ENCODE results near the gene SMLR1.
"Not testable (repeated sequence)": the region's sequence is repeated elsewhere in the genome, so short reads cannot be mapped to it uniquely, and the experiment has no call there.

Gene SMLR1

DNA sequence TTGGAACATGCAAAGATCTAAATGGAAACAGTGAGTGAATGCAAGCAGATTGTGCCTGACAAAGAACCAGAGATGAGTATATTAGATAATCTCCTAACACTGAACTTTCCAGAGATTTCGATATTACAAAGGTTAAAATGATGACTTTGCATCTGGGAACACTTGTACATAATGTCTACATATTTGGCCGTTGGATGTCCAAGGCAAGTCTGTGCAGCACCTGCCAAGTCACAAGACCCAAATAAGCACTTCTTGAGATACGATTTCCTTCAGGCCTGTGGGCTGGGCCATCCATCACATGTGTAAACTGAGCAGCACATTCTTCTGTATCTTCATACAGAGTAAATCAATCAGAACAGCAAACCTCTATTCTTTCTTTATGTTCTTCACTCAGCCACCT is 32.5 kb upstream of the SMLR1 start:
- no peak overlapping the region for H3K4me3 ChIP-seq (ENCODE audit: low read length in 2 of 2)
- H3K9ac ChIP-seq (ENCODE audit: low read depth in 1 of 2, low read length in 2 of 2), result no peak overlapping the region
- no peaks in the 10 kb centered on the region for H3K9me3 ChIP-seq (ENCODE audit: control insufficient read depth in 2 of 2, low read length in 2 of 2)
- H3K27ac ChIP-seq (ENCODE audit: low read depth in 2 of 2, low read length in 2 of 2), result no peak overlapping the region
- no peaks in the 10 kb centered on the region for H3K36me3 ChIP-seq (ENCODE audit: control insufficient read depth in 2 of 2, insufficient read depth in 2 of 2, low read length in 2 of 2)
- no peaks in the 10 kb centered on the region for H3K4me1 ChIP-seq (ENCODE audit: control insufficient read depth in 2 of 2, insufficient read depth in 2 of 2, low read length in 2 of 2)
- no peaks in the 10 kb centered on the region for H3K27me3 ChIP-seq (ENCODE audit: control insufficient read depth in 2 of 2, insufficient read depth in 2 of 2, low read length in 2 of 2)

DNA sequence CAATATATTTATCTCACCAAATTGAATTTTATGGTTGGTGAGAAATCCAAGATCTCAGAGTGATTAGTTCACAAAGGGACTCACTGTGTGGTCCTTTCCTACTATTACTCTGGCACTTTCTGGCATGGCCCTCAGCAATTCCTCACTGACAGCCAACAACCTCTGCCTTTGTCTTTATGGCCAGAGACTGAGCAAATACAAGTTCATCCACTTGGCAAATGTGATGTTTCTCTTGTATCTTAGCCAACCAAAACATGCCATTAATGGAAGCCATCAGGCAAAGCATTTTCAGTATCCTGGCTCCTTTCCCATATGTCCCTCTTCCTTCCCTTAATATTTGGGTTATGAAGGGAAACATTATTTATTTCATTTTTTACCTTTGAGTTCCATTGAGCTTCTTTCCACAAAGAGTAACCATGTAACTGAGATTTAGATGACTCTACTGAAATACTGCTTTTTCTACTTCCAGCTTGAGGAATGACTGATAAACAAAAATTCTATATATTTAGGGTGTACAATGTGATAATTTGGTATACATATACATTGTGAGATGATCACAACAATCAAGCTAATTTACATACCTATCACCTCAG is 30.8 kb upstream of the SMLR1 start:
- Histone ChIP-seq H3K27me3 (ENCODE audit: control insufficient read depth in 2 of 2, insufficient read depth in 2 of 2, low read length in 2 of 2) (no peaks in the 10 kb centered on the region), H3K4me3 (ENCODE audit: low read length in 2 of 2) (no peak overlapping the region), H3K4me1 (ENCODE audit: control insufficient read depth in 2 of 2, insufficient read depth in 2 of 2, low read length in 2 of 2) (no peaks in the 10 kb centered on the region), H3K36me3 (ENCODE audit: control insufficient read depth in 2 of 2, insufficient read depth in 2 of 2, low read length in 2 of 2) (no peaks in the 10 kb centered on the region), H3K9ac (ENCODE audit: low read depth in 1 of 2, low read length in 2 of 2) (no peak overlapping the region), H3K27ac (ENCODE audit: low read depth in 2 of 2, low read length in 2 of 2) (no peak overlapping the region), H3K9me3 (ENCODE audit: control insufficient read depth in 2 of 2, low read length in 2 of 2) (no peaks in the 10 kb centered on the region)

DNA sequence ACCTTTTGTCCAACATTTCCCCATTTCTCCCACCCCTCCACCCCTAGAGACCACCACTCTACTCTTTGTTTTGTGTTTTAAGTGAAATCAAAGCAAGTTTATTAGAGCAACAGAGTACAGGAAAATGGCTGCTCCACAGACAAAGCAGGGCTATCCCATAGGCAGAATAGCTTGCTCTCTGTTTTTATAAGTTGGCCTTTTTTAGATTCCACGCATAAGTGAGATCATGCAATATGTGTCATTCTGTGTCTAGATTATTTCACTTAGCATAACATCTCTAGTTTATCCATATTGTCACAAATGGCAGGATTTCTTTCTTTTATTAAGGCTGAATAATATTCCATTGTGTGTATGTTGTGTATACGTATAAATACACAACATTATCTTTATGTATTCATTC is 30.1 kb upstream of the SMLR1 start:
- Histone ChIP-seq H3K9ac (ENCODE audit: low read depth in 1 of 2, low read length in 2 of 2) (no peak overlapping the region), H3K4me3 (ENCODE audit: low read length in 2 of 2) (no peak overlapping the region), H3K27ac (ENCODE audit: low read depth in 2 of 2, low read length in 2 of 2) (no peak overlapping the region), H3K4me1 (ENCODE audit: control insufficient read depth in 2 of 2, insufficient read depth in 2 of 2, low read length in 2 of 2) (no peaks in the 10 kb centered on the region), H3K27me3 (ENCODE audit: control insufficient read depth in 2 of 2, insufficient read depth in 2 of 2, low read length in 2 of 2) (no peaks in the 10 kb centered on the region), H3K9me3 (ENCODE audit: control insufficient read depth in 2 of 2, low read length in 2 of 2) (no peaks in the 10 kb centered on the region), H3K36me3 (ENCODE audit: control insufficient read depth in 2 of 2, insufficient read depth in 2 of 2, low read length in 2 of 2) (no peaks in the 10 kb centered on the region)

DNA sequence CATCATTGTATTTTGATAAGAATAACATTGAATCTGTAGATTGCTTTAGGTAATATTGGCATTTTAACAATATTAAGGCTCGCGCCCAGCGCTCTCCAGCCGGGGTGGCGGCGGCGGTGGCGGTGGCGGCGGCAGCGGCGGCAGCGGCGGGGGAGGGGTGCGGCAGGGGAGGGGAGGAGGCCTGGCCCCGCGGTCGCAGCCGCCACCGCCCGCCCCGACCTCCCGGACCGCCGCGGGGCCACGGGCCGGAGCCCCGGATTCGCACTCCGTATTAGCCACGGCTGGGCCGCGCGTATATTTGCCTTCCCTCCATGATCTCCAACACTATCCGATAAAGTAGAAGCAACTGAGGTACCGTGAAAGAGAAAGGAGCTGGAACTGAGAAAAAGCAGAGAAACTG is 25.8 kb upstream of the SMLR1 start:
- not testable (repeated sequence) for H3K9me3 ChIP-seq (ENCODE audit: control insufficient read depth in 2 of 2, low read length in 2 of 2); H3K4me1 ChIP-seq (ENCODE audit: control insufficient read depth in 2 of 2, insufficient read depth in 2 of 2, low read length in 2 of 2); H3K27ac ChIP-seq (ENCODE audit: low read depth in 2 of 2, low read length in 2 of 2); H3K4me3 ChIP-seq (ENCODE audit: low read length in 2 of 2); H3K9ac ChIP-seq (ENCODE audit: low read depth in 1 of 2, low read length in 2 of 2); H3K36me3 ChIP-seq (ENCODE audit: control insufficient read depth in 2 of 2, insufficient read depth in 2 of 2, low read length in 2 of 2); H3K27me3 ChIP-seq (ENCODE audit: control insufficient read depth in 2 of 2, insufficient read depth in 2 of 2, low read length in 2 of 2)

DNA sequence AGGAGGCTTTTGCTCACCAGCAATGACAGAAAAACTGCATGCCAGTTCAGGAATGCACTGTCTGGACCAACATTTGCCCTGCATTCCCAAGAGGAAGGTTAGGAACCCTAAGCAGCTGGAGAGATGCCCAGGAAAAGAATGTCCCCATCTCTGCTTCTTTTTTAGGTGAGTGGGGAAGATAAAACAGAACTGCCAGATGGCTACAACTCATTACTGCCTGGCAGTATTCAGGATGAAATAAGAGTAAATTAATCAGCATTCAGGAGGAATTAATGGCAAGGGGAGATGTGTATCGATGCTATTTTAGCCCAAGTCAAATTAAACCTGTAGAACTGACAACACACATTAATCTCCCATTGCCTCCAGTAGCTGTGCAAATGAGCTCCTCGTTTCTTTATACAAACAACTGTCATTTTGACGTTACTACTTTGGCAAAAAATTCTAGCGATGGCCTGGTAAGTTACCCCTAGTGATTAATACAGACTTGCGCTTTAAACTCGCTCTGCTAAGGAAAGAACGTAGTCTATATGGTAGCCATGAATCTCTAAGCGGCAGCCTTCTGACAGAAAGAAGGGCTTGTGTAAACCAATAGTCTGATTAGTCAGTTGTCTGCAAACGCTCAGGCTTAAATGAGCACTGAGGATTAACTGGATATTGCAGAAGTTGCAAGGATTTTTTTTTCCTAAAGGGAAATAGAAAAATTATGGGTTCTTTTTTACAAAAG is 16.7 kb upstream of the SMLR1 start:
- H3K9me3 ChIP-seq (ENCODE audit: control insufficient read depth in 2 of 2, low read length in 2 of 2), result no peaks in the 10 kb centered on the region
- H3K4me1 ChIP-seq (ENCODE audit: control insufficient read depth in 2 of 2, insufficient read depth in 2 of 2, low read length in 2 of 2), result no peaks in the 10 kb centered on the region
- H3K9ac ChIP-seq (ENCODE audit: low read depth in 1 of 2, low read length in 2 of 2), result no peak overlapping the region
- no peak overlapping the region for H3K27ac ChIP-seq (ENCODE audit: low read depth in 2 of 2, low read length in 2 of 2)
- H3K27me3 ChIP-seq (ENCODE audit: control insufficient read depth in 2 of 2, insufficient read depth in 2 of 2, low read length in 2 of 2), result no peaks in the 10 kb centered on the region
- no peaks in the 10 kb centered on the region for H3K36me3 ChIP-seq (ENCODE audit: control insufficient read depth in 2 of 2, insufficient read depth in 2 of 2, low read length in 2 of 2)
- no peak overlapping the region for H3K4me3 ChIP-seq (ENCODE audit: low read length in 2 of 2)

DNA sequence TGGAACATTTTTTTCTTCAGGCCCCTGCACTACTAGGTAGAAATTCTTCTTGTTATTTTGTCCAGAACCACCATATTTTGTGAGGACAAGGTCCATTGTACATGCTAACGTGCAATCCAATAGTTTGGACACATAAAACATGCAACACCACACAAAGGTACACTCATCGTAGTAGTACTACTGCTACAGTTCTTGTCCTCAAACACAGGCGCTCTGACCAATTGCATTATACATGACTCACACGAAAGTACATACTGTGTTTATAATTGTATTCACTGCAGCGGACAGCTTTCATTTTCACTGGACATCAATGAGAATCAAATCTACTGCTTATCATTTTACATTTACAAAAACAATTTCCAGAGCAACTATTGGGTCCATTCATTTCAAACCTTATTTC is 15.3 kb upstream of the SMLR1 start:
- Histone ChIP-seq H3K27ac (ENCODE audit: low read depth in 2 of 2, low read length in 2 of 2) (no peak overlapping the region), H3K9ac (ENCODE audit: low read depth in 1 of 2, low read length in 2 of 2) (no peak overlapping the region), H3K4me1 (ENCODE audit: control insufficient read depth in 2 of 2, insufficient read depth in 2 of 2, low read length in 2 of 2) (no peaks in the 10 kb centered on the region), H3K27me3 (ENCODE audit: control insufficient read depth in 2 of 2, insufficient read depth in 2 of 2, low read length in 2 of 2) (no peaks in the 10 kb centered on the region), H3K9me3 (ENCODE audit: control insufficient read depth in 2 of 2, low read length in 2 of 2) (no peaks in the 10 kb centered on the region), H3K36me3 (ENCODE audit: control insufficient read depth in 2 of 2, insufficient read depth in 2 of 2, low read length in 2 of 2) (no peaks in the 10 kb centered on the region), H3K4me3 (ENCODE audit: low read length in 2 of 2) (no peak overlapping the region)

DNA sequence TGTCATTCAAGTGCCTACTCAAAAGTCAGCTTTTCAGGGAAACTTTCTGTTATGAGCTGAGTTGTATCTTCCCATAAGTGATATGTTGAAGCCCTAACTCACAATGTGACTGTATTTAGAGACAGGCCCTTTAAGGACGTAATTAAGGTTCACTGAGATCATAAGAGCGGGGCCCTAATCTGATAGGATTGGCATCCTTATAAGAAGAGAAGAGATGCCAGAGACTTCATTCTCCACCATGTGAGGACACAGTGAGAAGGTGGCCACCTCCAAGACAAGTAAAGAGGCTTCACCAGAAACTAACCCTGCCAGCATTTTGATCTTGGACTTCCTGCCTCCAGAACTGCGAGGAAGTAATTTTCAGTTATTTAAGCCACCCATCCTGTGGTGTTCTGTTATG is 12.7 kb upstream of the SMLR1 start:
- H3K4me1 ChIP-seq (ENCODE audit: control insufficient read depth in 2 of 2, insufficient read depth in 2 of 2, low read length in 2 of 2), result no peaks in the 10 kb centered on the region
- H3K27ac ChIP-seq (ENCODE audit: low read depth in 2 of 2, low read length in 2 of 2), result no peak overlapping the region
- H3K36me3 ChIP-seq (ENCODE audit: control insufficient read depth in 2 of 2, insufficient read depth in 2 of 2, low read length in 2 of 2), result no peaks in the 10 kb centered on the region
- no peak overlapping the region for H3K9ac ChIP-seq (ENCODE audit: low read depth in 1 of 2, low read length in 2 of 2)
- H3K9me3 ChIP-seq (ENCODE audit: control insufficient read depth in 2 of 2, low read length in 2 of 2), result no peaks in the 10 kb centered on the region
- no peaks in the 10 kb centered on the region for H3K27me3 ChIP-seq (ENCODE audit: control insufficient read depth in 2 of 2, insufficient read depth in 2 of 2, low read length in 2 of 2)
- H3K4me3 ChIP-seq (ENCODE audit: low read length in 2 of 2), result no peak overlapping the region

DNA sequence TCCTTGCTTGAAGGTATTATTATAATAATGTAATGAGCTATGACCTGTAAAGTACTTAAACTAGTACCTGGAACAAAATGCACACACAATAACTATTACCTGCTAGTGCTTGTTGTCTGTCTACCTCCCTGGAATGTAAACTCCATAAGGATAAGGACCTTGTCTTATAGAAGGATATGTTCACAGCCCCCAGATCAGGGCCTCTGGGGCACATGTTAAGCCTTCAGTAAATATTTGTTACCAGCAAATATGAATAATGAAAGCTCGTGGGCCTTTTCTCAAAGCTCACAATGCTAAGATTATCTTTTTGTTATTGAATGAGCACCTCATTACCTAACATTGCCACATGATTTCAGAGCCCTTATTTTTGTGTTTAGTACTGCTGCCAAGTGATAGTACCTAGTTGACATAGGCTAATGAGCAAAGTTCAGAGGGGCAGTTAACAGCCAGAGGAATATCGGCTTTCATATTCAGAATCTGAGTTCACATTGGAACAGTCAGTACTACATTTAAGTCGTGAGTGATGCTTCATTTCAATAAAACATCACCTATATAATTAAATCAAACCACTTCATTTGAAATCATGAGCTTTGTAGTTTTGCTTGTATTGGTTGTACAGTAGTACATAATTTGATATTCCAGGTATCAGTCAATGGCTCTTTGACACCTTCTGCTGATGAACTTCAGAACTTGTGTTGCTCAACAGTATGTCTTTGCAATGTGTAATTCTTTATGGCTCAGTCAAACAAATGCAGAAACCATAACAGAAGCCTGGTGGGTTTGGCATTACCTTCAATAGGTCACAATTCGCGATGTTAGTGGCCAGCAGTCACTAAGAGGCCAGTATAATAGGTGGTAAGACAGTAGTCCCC is 11.8 kb upstream of the SMLR1 start:
- H3K4me1 ChIP-seq (ENCODE audit: control insufficient read depth in 2 of 2, insufficient read depth in 2 of 2, low read length in 2 of 2), result no peaks in the 10 kb centered on the region
- H3K9ac ChIP-seq (ENCODE audit: low read depth in 1 of 2, low read length in 2 of 2), result no peak overlapping the region
- no peaks in the 10 kb centered on the region for H3K9me3 ChIP-seq (ENCODE audit: control insufficient read depth in 2 of 2, low read length in 2 of 2)
- H3K36me3 ChIP-seq (ENCODE audit: control insufficient read depth in 2 of 2, insufficient read depth in 2 of 2, low read length in 2 of 2), result no peaks in the 10 kb centered on the region
- H3K27ac ChIP-seq (ENCODE audit: low read depth in 2 of 2, low read length in 2 of 2), result no peak overlapping the region
- no peak overlapping the region for H3K4me3 ChIP-seq (ENCODE audit: low read length in 2 of 2)
- no peaks in the 10 kb centered on the region for H3K27me3 ChIP-seq (ENCODE audit: control insufficient read depth in 2 of 2, insufficient read depth in 2 of 2, low read length in 2 of 2)

DNA sequence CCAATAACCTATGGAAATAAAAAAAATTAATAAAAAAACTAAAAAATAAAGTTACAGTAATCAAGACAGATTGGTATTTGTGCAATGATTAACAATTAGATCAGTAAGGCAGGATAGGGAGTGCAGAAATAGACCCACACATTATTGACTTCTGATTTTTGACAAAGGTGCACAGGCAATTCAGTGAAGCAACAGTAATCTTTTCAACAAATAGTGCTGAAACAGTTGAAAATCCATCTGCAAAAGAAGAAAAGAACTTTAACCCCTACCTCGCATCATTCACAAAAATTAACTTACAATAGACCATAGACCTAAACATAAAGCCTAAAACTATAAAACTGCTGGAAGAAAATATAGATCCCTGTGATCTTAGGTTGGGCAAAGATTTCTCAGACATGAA is 4.5 kb upstream of the SMLR1 start:
- no peaks in the 10 kb centered on the region for H3K9me3 ChIP-seq (ENCODE audit: control insufficient read depth in 2 of 2, low read length in 2 of 2)
- H3K36me3 ChIP-seq (ENCODE audit: control insufficient read depth in 2 of 2, insufficient read depth in 2 of 2, low read length in 2 of 2), result no peaks in the 10 kb centered on the region
- no peak overlapping the region for H3K4me3 ChIP-seq (ENCODE audit: low read length in 2 of 2)
- no peak overlapping the region for H3K9ac ChIP-seq (ENCODE audit: low read depth in 1 of 2, low read length in 2 of 2)
- H3K27ac ChIP-seq (ENCODE audit: low read depth in 2 of 2, low read length in 2 of 2), result no peak overlapping the region
- H3K27me3 ChIP-seq (ENCODE audit: control insufficient read depth in 2 of 2, insufficient read depth in 2 of 2, low read length in 2 of 2), result no peaks in the 10 kb centered on the region
- no peaks in the 10 kb centered on the region for H3K4me1 ChIP-seq (ENCODE audit: control insufficient read depth in 2 of 2, insufficient read depth in 2 of 2, low read length in 2 of 2)

DNA sequence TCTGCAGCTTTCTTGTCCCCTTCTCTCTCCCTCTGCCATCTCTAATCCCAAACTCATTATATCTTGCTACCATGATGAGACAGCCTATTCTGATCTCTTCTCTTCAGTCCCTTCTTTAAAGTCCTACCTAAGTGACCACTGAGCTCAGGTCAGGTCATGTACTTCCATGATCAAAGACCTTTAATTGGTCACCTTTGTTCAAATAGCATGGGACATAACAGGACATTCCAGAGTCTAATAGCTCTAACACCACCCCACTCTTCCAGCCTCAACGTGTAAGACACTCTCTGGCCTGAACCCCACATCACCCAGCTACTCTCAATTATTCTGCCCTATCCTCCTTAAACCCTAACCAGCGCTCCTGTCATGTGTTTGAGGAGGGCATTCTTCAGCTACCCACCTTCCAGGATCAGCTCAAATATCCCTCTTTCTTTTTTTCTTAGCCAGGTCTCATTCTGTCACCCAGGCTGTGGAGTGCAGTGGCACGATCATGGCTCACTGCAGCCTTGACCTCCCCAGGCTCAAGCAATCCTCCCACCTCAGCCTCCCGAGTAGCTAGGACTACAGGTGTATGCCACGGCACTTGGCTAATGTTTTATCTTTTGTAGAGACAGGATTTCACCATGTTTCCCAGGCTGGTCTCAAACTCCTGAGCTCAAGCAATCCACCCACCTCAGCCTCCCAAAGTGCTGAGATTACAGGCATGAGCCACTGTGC is 2.1 kb upstream of the SMLR1 start:
- H3K36me3 ChIP-seq (ENCODE audit: control insufficient read depth in 2 of 2, insufficient read depth in 2 of 2, low read length in 2 of 2), result no peaks in the 10 kb centered on the region

More for the DNA sequence above, 2.1 kb upstream of the SMLR1 start:
- H3K9me3 ChIP-seq (ENCODE audit: control insufficient read depth in 2 of 2, low read length in 2 of 2), result no peaks in the 10 kb centered on the region
- H3K4me1 ChIP-seq (ENCODE audit: control insufficient read depth in 2 of 2, insufficient read depth in 2 of 2, low read length in 2 of 2), result no peaks in the 10 kb centered on the region
- H3K27me3 ChIP-seq (ENCODE audit: control insufficient read depth in 2 of 2, insufficient read depth in 2 of 2, low read length in 2 of 2), result no peaks in the 10 kb centered on the region
- H3K4me3 ChIP-seq (ENCODE audit: low read length in 2 of 2), result no peak overlapping the region
- no peak overlapping the region for H3K9ac ChIP-seq (ENCODE audit: low read depth in 1 of 2, low read length in 2 of 2)
- no peak overlapping the region for H3K27ac ChIP-seq (ENCODE audit: low read depth in 2 of 2, low read length in 2 of 2)
